Smooth muscle cell (in vitro differentiated cells): ENCODE data around the gene JMJD7. TPM values are rescaled to one million over a fixed set of nuclear protein-coding genes. Genes with fewer than 3 reads are reported as not detected.

Experiments used
- DNase-seq: peaks from one replicate; lab custom pipeline; 2025; ENCODE audit not compliant: unreplicated experiment; lab: John Stamatoyannopoulos, UW
- H2AFZ ChIP-seq: fragments of 200-600 bp; sonication (generic); 2 replicates; pipeline ENCODE4 v1.6.0; 2016; ENCODE audit warnings: antibody characterized with exemption, low read depth, mild to moderate bottlenecking
- H3F3A ChIP-seq: fragments of 200-600 bp; sonication (generic); 2 replicates; pipeline ENCODE4 v1.6.0; 2017; ENCODE audit warnings: antibody characterized with exemption, low read depth
- H3K27ac ChIP-seq: fragments of 200-600 bp; sonication (generic); 2 replicates; pipeline ENCODE4 v1.5.1; 2016; ENCODE audit warnings: low read depth, mild to moderate bottlenecking
- H3K27me3 ChIP-seq: fragments of 200-600 bp; sonication (generic); 2 replicates; pipeline ENCODE4 v1.6.1; 2016; ENCODE audit warnings: low read depth, mild to moderate bottlenecking
- H3K36me3 ChIP-seq: fragments of 200-600 bp; sonication (generic); 2 replicates; pipeline ENCODE4 v1.5.1; 2016; ENCODE audit warnings: low read depth
- H3K4me1 ChIP-seq: fragments of 200-600 bp; sonication (generic); 2 replicates; pipeline ENCODE4 v1.5.1; 2016; ENCODE audit warnings: low read depth
- H3K4me2 ChIP-seq: fragments of 200-600 bp; sonication (generic); 2 replicates; pipeline ENCODE4 v1.6.0; 2016; ENCODE audit warnings: mild to moderate bottlenecking
- H3K4me3 ChIP-seq: fragments of 200-600 bp; sonication (generic); 2 replicates; pipeline ENCODE4 v1.5.1; 2016; ENCODE audit warnings: mild to moderate bottlenecking
- H3K79me2 ChIP-seq: fragments of 200-600 bp; sonication (generic); 2 replicates; pipeline ENCODE4 v1.6.0; 2016; ENCODE audit warnings: low read depth, mild to moderate bottlenecking
- H3K9ac ChIP-seq: fragments of 200-600 bp; sonication (generic); 2 replicates; pipeline ENCODE4 v1.6.0; 2016; ENCODE audit warnings: low read depth
- H3K9me3 ChIP-seq: fragments of 200-600 bp; sonication (generic); replicated peaks from 2 replicates; pipeline ENCODE4 v1.5.1; 2016; ENCODE audit warnings: low read depth
- H4K20me1 ChIP-seq: fragments of 200-600 bp; sonication (generic); 2 replicates; pipeline ENCODE4 v1.6.0; 2016; ENCODE audit warnings: low read depth
- CTCF ChIP-seq: fragments of 200-600 bp; sonication (generic); IDR thresholded peaks from 2 replicates; pipeline ENCODE4 v1.5.1; 2017; ENCODE audit warnings: borderline replicate concordance, mild to moderate bottlenecking, antibody characterized with exemption; ENCODE audit not compliant: insufficient read depth, poor library complexity, severe bottlenecking
- WGBS: methylation state at CpG from one replicate; pipeline ENCODE4 v1.1.7; 2016; ENCODE audit warnings: low lambda C conversion rate; 5-methylcytosine and 5-hydroxymethylcytosine counted together
- polyA plus RNA-seq: library from polyadenylated mRNA; unstranded; fragments of >200 nt; fragmentation: Nextera tagmentation; extraction: Ambion mirVana; gene quantifications from 2 replicates; pipeline ENCODE4 v1.2.1, GENCODE V29; 2016
- total RNA-seq: library from RNA; depleted of rRNA; stranded (reverse); fragments of >200 nt; gene quantifications from 2 replicates; pipeline ENCODE4 v1.2.3, GENCODE V29; 2014

JMJD7 gene
- total and polyA plus RNA-seq, 2 experiments from 2014 or later: 3.3 to 5.0 TPM

GRCh38 chr15:41873711-41874110 is 45.8 kb downstream of the JMJD7 start:
- DNase-seq: no peak
- Histone ChIP-seq H3K79me2 (no peaks in the 10 kb centered on the region), H2AFZ (no peak overlapping the region), H3K36me3 (no peaks in the 10 kb centered on the region), H3K27me3 (no peaks in the 10 kb centered on the region), H3K4me3 (no peak overlapping the region), H3K4me1 (no peaks in the 10 kb centered on the region), H3K9me3 (no peaks in the 10 kb centered on the region), H3F3A (no peaks in the 10 kb centered on the region), H4K20me1 (no peaks in the 10 kb centered on the region), H3K4me2 (no peak overlapping the region), H3K27ac (no peak overlapping the region), H3K9ac (no peak overlapping the region)
- TF ChIP-seq CTCF: no peak
- WGBS: 89% methylated on average over 8 of the region's 8 CpGs

GRCh38 chr15:41874736-41875135 is 46.8 kb downstream of the JMJD7 start:
- Histone ChIP-seq H3K36me3 (no peaks in the 10 kb centered on the region), H3K27ac (no peak overlapping the region), H2AFZ (no peak overlapping the region), H3K79me2 (no peaks in the 10 kb centered on the region), H3F3A (no peaks in the 10 kb centered on the region), H3K4me2 (no peak overlapping the region), H3K4me1 (no peaks in the 10 kb centered on the region), H3K9me3 (no peaks in the 10 kb centered on the region), H3K4me3 (no peak overlapping the region), H3K27me3 (peaks cover 1% of the 10 kb centered on the region), H3K9ac (no peak overlapping the region), H4K20me1 (no peaks in the 10 kb centered on the region)
- no peak for TF ChIP-seq CTCF
- DNase-seq: no peak
- 95% methylated on average over 12 of the region's 12 CpGs for WGBS

- peaks cover 11% of the 10 kb centered on the region for H3K27me3 ChIP-seq
- H3K9me3 ChIP-seq: no peaks in the 10 kb centered on the region
- DNase-seq: no peak
- H2AFZ ChIP-seq: no peak overlapping the region
- no peak overlapping the region for H3K4me3 ChIP-seq
- H4K20me1 ChIP-seq: no peaks in the 10 kb centered on the region
- H3K36me3 ChIP-seq: no peaks in the 10 kb centered on the region
- no peak for TF ChIP-seq CTCF
- H3F3A ChIP-seq: no peaks in the 10 kb centered on the region
- no peaks in the 10 kb centered on the region for H3K79me2 ChIP-seq
- WGBS: 85% methylated on average over 11 of the region's 13 CpGs
- no peak overlapping the region for H3K27ac ChIP-seq
- no peak overlapping the region for H3K9ac ChIP-seq
- no peaks in the 10 kb centered on the region for H3K4me1 ChIP-seq
- no peak overlapping the region for H3K4me2 ChIP-seq
Observed at GRCh38 chr15:41876007-41876406, 48.1 kb downstream of the JMJD7 start.

- WGBS: 85% methylated on average over 11 of the region's 12 CpGs
- Histone ChIP-seq H3K4me3 (no peak overlapping the region), H3K9ac (no peak overlapping the region), H3K9me3 (no peaks in the 10 kb centered on the region), H3K36me3 (no peaks in the 10 kb centered on the region), H3K4me2 (no peak overlapping the region), H2AFZ (no peak overlapping the region), H3K27ac (no peak overlapping the region), H4K20me1 (no peaks in the 10 kb centered on the region), H3K79me2 (no peaks in the 10 kb centered on the region), H3K27me3 (peaks cover 18% of the 10 kb centered on the region), H3K4me1 (peaks cover 1% of the 10 kb centered on the region), H3F3A (no peaks in the 10 kb centered on the region)
- no peak for TF ChIP-seq CTCF
- DNase-seq: no peak
Observed at GRCh38 chr15:41876689-41877088, 48.8 kb downstream of the JMJD7 start.
